HG03439 (cell line): ENCODE measurements around the gene CD160.
"Not testable (repeated sequence)": the region's sequence is repeated elsewhere in the genome, so short reads cannot be mapped to it uniquely, and the experiment has no call there.

ENCODE experiments used
- ATAC-seq: cut with Tn5 transposase; IDR thresholded peaks from one replicate; pipeline ENCODE4 v1.9.1; 2021; ENCODE audit warnings: mild to moderate bottlenecking, moderate library complexity; ENCODE audit not compliant: unreplicated experiment

CD160 gene

DNA sequence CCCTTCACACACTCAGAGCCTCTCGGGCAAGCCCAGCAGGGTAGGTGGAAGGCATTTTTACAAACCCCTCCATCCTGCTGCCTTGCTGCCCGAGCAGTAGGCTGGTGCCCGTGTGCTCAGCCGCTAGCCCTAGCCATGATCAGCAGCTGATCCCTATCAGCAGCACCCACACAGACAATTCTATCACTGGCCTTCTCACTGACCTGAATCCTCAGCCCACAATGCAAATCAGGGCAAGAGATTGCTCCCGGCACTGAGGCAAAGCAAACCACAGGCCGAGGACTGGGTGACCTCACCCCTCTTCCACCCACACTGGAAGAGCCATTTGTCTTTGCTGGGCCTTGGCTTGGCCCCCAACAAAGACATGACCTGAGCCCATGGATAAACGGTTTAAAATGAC lies 11.2 kb upstream of the CD160 start:
- no peak for ATAC-seq

DNA sequence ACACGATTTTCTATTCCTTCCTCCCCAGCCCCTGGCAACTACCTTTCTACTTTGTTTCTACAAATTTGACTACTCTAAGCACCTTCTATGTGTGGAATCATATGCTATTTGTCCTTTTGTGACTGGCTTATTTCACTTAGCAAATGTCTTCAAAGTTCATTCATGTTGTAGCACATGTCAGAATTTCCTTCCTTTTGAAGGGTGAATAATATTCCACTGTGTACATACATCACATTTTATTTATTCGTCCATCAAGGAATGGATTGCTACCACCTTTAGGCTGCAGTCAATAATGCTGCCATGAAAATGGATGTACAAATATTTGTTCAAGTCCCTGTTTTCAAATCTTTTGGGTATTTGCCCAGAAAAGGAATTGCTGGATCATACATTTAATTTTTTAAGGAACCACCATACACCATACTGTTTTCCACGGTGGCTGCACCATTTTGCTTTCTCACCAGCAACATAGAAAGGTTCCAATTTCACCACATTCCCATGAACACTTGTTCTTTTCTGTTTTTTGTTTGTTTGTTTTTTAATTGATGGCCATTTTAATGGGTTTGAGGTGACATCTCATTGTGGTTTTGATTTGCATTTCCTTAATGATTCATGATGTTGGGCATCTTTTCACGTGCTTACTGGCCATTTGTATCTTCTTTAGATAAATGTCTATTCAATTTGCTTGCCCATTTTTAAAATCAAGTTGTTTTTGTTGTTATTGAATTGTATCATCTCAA lies 8.8 kb upstream of the CD160 start:
- no peak for ATAC-seq

GRCh38 chr1:145711213-145711651 lies 8.1 kb upstream of the CD160 start:
- ATAC-seq, result no peak

DNA sequence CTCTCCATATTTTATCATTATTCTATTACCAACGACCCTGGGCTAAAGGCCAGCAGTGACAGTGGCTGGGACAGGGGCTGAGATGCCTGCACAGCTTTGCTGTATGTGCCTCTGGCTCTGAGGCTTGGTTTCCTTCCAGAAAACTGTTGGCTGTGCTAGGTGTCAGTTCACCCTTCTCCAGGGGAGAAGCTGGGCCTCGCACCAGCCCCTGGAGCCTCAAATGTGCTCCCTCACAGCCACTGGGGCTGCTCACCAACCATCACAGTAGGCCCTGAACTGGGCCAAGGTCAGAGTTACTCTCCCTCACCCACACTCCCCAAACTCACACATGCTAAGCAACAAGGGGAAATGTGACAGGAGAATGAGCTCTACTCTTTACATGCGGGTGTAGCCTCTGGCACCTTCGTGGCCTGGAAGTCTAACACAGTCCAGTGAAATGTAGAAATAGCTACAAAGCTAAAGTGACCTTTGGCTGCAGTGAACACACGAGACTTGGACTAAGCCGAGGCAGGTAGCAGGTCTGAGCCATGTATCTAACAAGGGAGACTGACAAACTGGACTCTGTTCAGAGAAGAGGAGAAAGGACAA lies 4.7 kb upstream of the CD160 start:
- no peak for ATAC-seq

GRCh38 chr1:145716641-145717345 lies 2.5 kb upstream of the CD160 start:
- no peak for ATAC-seq

GRCh38 chr1:145717833-145718232 lies 1.5 kb upstream of the CD160 start:
- ATAC-seq, result no peak

DNA sequence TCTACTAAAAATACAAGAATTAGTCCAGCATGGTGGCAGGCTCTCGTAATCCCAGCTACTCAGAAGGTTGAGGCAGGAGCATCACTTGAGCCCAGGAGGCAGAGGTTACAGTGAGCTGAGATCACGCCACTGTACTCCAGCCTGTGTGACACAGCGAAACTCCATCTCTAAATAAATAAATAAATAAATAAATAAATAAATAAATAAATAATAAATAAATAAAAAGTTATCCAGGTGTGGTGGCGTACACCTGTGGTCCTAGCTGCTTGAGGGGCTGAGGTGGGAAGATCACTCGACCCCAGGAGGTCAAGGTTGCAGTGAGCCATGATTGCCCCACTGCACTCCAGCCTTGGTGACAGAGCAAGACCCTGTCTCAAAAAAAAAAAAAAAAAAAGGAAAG lies 834 bp upstream of the CD160 start:
- not testable (repeated sequence) for ATAC-seq

DNA sequence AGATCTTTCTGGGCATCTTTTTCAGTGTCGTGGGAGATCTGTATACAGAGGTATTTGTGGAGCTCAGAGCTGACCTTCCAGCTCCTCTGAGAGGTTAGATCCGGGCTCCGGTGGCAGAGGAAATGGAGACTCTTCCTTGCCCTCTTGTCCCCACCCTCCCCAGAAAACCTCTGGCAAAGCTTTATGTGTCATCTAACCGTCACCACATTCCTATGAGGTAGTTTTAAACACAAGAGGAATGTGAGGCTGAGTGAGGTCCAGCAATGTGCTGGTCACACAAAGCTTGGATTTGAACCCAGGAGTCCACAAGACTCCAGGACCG lies 1.2 kb downstream of the CD160 start:
- no peak for ATAC-seq

DNA sequence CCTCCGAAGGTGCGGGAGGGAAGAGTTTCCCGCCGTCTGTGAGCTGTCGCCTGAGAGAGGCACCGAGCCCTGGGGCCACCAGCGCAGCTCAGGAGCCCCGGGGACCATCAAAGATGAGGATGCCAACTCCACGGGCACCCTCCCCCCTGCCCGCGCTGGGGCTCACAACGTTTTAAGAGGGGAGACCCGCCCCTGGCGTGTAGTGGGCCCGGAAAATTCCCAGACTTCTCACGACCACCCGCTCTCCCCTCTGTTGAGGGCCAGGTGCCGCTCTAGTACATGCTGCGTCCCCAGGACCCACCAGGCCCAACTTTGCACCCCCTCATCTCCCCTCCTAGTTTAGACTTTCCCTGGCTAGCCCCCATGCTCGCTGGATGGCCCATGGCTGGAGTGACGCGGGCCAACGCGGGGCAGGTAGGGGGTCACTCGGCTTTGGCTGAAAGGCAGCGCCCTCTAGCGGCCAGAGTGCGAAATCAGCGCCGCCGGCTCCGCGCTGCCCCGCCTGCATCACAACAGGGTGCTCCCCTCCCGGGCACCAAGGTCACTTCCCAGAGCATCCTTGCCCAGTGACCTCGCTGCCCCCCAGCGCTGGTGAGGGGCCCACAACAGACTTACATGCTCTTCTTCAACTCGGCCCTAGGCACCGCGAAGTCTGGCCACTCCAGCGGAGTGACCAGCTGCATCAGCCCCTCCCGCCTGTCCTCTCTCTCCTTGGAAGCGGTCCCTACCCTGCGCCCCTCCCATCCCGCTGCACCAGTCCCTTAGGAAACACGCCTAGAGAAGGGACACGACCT lies 1.8 kb downstream of the CD160 start:
- ATAC-seq, result no peak

DNA sequence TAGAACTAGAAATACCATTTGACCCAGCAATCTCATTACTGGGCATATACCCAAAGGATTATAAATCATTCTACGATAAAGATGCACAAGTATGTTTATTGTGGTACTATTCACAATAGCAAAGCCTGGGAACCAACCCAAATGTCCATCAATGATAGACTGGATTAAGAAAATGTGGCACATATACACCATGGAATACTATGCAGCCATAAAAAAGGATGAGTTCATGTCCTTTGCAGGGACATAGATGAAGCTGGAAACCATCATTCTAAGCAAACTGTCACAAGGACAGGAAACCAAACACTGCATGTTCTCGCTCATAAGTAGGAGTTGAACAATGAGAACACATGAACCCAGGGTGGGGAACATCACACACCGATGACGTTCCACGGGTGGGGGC lies 6.9 kb downstream of the CD160 start:
- ATAC-seq, result not testable (repeated sequence)

DNA sequence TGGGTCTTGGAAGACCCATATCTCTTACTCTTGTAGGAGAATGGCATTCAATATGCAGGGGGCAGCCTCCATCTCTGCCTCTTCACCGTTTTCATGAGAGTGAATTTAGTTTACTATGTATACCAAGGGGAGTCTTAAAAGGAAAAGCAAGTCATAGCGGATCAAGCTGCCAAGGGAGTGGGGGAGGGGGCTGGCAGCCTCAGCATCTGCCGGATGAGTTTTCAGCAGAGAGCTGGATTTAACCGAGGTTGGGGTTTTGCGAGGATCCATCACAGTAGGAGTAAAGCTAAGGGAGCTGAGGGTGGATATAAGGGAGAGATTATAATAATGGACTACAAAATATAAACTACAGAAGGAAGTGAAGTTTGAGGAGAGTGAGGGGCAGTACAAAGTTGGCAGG lies 9.9 kb downstream of the CD160 start:
- no peak for ATAC-seq

DNA sequence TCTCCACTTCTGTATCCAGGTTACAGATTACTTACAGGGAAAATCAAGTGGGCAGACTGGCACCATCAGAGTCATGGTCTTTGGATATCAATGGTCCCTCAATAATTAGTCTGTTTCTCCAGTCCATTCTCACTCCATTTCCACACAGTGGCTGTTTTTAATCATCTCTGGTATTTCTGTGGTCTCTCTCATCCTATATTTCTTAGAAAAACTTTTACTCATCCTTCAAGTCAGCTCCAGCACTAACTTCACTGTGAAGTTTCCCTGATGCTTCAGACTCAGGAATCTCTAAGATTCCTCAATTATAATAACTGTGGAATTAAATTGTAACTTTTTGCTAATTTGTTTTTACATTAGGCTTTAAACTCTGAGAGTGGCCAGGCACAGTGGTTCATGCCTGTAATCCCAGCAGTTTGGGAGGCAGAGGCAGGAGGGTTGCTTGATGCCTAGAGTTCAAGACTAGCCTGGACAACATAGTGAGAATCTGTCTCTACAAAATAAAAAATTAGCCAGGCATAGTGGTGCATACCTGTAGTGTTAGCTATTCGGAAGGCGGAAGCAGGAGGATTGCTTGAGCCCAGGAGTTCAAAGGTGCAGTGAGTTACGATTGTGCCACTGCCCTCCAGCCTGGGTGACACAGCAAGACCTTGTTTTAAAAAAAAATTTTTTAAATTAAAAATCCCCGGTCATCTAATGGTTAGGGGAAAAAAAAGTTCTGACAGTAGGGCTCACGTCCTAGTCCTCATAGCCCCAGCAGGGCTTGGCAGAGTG lies 10.6 kb downstream of the CD160 start:
- ATAC-seq, result no peak

GRCh38 chr1:145730467-145730866 lies 11.2 kb downstream of the CD160 start:
- ATAC-seq, result no peak

- no peak for ATAC-seq
Measured at GRCh38 chr1:145730900-145731299, 11.6 kb downstream of the CD160 start.

DNA sequence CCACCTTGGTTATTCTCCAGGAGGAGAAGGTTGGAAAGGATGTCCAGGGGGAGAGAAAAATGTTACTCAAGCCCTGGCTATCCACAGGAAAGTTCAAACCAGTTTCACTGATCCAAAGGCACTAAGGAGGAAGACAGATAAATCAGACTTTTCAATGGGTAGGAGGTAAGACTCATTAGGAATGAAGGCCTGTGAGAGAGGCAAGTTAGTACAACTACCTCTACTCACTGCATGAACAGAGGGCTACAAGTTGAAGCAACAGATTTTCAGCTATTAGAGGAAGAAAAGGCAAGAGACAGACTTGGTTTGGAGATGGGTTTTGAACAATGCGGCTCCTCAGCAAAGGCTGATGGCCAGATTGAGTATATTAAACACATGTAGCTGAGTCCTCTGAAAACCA lies 16.9 kb downstream of the CD160 start:
- ATAC-seq, result no peak

GRCh38 chr1:145740269-145740668 lies 21.0 kb downstream of the CD160 start:
- no peak for ATAC-seq

DNA sequence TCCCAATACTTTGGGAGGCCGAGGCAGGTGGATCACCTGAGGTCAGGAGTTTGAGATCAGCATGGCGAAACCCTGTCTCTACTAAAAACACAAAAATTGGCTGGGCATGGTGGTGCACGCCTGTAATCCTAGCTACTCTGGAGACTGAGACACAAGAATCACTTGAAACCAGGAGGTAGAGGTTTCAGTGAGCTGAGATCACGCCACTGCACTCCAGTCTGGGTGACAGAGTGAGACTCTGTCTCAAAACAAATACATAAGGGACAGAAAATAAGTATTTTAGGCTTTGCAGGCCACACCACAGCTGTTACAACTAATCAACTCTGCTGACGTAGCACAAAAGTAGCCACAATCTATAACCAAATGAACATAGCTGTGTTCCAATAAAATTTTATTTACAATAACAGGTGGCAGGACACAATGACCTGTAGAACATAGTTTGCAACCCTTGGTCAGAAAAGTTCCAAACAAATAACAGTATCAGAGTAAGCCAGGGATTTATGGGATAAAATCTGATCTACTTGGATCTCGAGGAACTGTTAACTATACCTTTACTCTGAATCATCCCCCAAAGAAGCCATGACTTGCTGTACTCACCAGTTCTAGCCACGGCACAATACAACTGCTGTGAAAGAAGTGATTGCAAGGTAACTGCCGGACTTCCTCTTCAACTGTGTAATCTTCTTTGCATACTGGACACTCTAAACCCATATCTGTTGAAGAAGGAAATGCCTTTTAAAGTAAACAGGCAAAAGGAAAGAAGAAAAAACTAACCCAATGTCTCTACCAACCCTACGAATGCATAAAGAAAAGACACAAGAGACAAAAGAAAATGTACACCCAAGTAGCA lies 28.3 kb downstream of the CD160 start:
- ATAC-seq, result no peak

DNA sequence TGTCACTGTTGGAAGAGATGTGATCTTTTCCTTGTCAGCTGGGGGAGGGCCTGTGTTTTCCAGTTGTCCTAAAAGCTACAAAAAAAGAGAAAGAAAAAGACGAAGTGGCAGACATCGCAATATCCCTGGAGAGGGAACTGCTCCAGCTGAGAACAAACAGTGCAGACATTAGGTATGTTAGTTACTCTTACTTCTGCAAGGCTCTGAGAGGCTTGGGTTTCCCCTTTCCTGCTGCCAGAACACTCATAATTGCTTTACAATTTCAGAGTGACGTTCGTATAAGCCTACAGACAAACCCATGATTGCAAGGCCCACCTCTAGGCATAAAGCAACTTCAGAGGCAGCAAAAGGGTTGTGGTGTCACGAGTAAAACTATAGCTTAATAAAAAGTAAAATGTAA lies 31.1 kb downstream of the CD160 start:
- no peak for ATAC-seq

GRCh38 chr1:145751491-145752037 lies 32.3 kb downstream of the CD160 start:
- ATAC-seq, result no peak

GRCh38 chr1:145757420-145757819 lies 38.1 kb downstream of the CD160 start:
- no peak for ATAC-seq
